Panc1 (cell line): ENCODE results near the gene TSC22D3. TPM values are rescaled to one million over a fixed set of nuclear protein-coding genes. Genes with fewer than 3 reads are reported as not detected.

Source experiments
- ATAC-seq: fragments of 200-7000 bp; cut with Tn5 transposase; 2 replicates; pipeline ENCODE4 v1.9.1; 2020; ENCODE audit warnings: mild to moderate bottlenecking, moderate library complexity
- BruUV-seq: library from RNA; stranded (reverse); fragments of 400-500 nt; replicated peaks from 2 replicates; lab custom pipeline; 2021; lab: Mats Ljungman, UMichigan
- CTCF ChIA-PET: fragments of 300-600 bp; sonication (Branson Sonifier 250); formaldehyde crosslinking; loops from one replicate; lab custom pipeline; 2022; ENCODE audit warnings: antibody characterized with exemption; lab: Charles Lee
- POLR2A ChIA-PET: fragments of 300-600 bp; sonication (Branson Sonifier 250); formaldehyde crosslinking; loops from one replicate; lab custom pipeline; 2022; ENCODE audit warnings: antibody characterized with exemption; lab: Charles Lee
- DNase-seq: peaks from one replicate; pipeline ENCODE4 v3.0.0-alpha.2; 2010; ENCODE audit warnings: low read depth, low spot score
- H3K27ac ChIP-seq: 2 replicates; pipeline ENCODE4 v1.5.1; 2011; ENCODE audit warnings: mild to moderate bottlenecking, low read length, inconsistent platforms
- H3K27me3 ChIP-seq: fragments of 200-500 bp; sonication (Bioruptor generic); 2 replicates; pipeline ENCODE4 v1.6.0; 2014; ENCODE audit warnings: low read length, inconsistent platforms; ENCODE audit not compliant: control insufficient read depth, insufficient read depth
- H3K36me3 ChIP-seq: fragments of 200-500 bp; sonication (Bioruptor generic); 2 replicates; pipeline ENCODE4 v1.5.1; 2014; ENCODE audit warnings: inconsistent platforms, mild to moderate bottlenecking, low read length, moderate library complexity; ENCODE audit not compliant: control insufficient read depth, insufficient read depth
- H3K4me1 ChIP-seq: 2 replicates; pipeline ENCODE4 v1.5.1; 2011; ENCODE audit warnings: inconsistent platforms, mild to moderate bottlenecking, low read length, moderate library complexity; ENCODE audit not compliant: control insufficient read depth, insufficient read depth
- H3K4me3 ChIP-seq, 2 experiments: 2 replicates each; pipeline ENCODE4 v1.5.1; 2011 to 2012; ENCODE audit warnings: low read depth in 2 of 2, low read length in 2 of 2, mild to moderate bottlenecking in 2 of 2, inconsistent platforms in 1 of 2, moderate library complexity in 1 of 2
- H3K9me3 ChIP-seq: fragments of 200-500 bp; sonication (Bioruptor generic); 2 replicates; pipeline ENCODE4 v1.5.1; 2014; ENCODE audit warnings: low read depth, mild to moderate bottlenecking, inconsistent platforms, low read length, moderate library complexity; ENCODE audit not compliant: control insufficient read depth, insufficient read depth
- POLR2AphosphoS5 ChIP-seq: IDR thresholded peaks from 2 replicates; pipeline ENCODE4 v1.6.1; 2012; ENCODE audit warnings: mild to moderate bottlenecking, low read depth, low read length, moderate library complexity
- SIN3A ChIP-seq: IDR thresholded peaks from 2 replicates; pipeline ENCODE4 v1.6.1; 2012; ENCODE audit warnings: low read depth, mild to moderate bottlenecking, low read length, moderate library complexity, borderline replicate concordance; ENCODE audit not compliant: insufficient read depth
- TCF7L2 ChIP-seq: IDR thresholded peaks from 2 replicates; pipeline ENCODE4 v1.6.1; 2011; ENCODE audit warnings: mild to moderate bottlenecking, low read depth, low read length, inconsistent platforms
- in situ Hi-C: cut with HindIII; loops from 2 replicates; pipeline ENCODE4 v1.10.0; 2016; ENCODE audit warnings: low sequenced_read_pairs, low pct_unique_long_range_greater_than_20kb
- intact Hi-C: fragments of 100-400 bp; cut with micrococcal nuclease; formaldehyde crosslinking; loops from one replicate; pipeline ENCODE4 v1.10.0; 2022; ENCODE audit not compliant: unreplicated experiment
- total RNA-seq: library from RNA; stranded (reverse); gene quantifications from one replicate; pipeline ENCODE4 v1.2.1, GENCODE V29; 2021; ENCODE audit not compliant: unreplicated experiment
- TF ChIP-seq, protein P1 (sequence below), 2 experiments: IDR thresholded peaks; 2 replicates each; pipeline ENCODE4 v1.6.1; 2011 to 2012; ENCODE audit warnings: low read depth in 2 of 2, control low read depth in 1 of 2, low read length in 1 of 2, mild to moderate bottlenecking in 1 of 2, moderate library complexity in 1 of 2; ENCODE audit not compliant: insufficient read depth in 1 of 2
- TF ChIP-seq, protein P2 (sequence below): fragments of 450-650 bp; IDR thresholded peaks from 2 replicates; pipeline ENCODE4 v1.5.1; 2017; ENCODE audit warnings: mild to moderate bottlenecking

Gene TSC22D3
- total RNA-seq, 1 experiment from 2014 or later = 7.2 TPM

GRCh38 chrX:107736781-107737531 is 38.6 kb downstream of the TSC22D3 start:
- TF ChIP-seq, protein P1, sequence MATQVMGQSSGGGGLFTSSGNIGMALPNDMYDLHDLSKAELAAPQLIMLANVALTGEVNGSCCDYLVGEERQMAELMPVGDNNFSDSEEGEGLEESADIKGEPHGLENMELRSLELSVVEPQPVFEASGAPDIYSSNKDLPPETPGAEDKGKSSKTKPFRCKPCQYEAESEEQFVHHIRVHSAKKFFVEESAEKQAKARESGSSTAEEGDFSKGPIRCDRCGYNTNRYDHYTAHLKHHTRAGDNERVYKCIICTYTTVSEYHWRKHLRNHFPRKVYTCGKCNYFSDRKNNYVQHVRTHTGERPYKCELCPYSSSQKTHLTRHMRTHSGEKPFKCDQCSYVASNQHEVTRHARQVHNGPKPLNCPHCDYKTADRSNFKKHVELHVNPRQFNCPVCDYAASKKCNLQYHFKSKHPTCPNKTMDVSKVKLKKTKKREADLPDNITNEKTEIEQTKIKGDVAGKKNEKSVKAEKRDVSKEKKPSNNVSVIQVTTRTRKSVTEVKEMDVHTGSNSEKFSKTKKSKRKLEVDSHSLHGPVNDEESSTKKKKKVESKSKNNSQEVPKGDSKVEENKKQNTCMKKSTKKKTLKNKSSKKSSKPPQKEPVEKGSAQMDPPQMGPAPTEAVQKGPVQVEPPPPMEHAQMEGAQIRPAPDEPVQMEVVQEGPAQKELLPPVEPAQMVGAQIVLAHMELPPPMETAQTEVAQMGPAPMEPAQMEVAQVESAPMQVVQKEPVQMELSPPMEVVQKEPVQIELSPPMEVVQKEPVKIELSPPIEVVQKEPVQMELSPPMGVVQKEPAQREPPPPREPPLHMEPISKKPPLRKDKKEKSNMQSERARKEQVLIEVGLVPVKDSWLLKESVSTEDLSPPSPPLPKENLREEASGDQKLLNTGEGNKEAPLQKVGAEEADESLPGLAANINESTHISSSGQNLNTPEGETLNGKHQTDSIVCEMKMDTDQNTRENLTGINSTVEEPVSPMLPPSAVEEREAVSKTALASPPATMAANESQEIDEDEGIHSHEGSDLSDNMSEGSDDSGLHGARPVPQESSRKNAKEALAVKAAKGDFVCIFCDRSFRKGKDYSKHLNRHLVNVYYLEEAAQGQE (IDR thresholded peaks at IDR 0.05; ENCODE audit: insufficient read depth in 1 of 2, low read depth in 2 of 2, low read length in 1 of 2) = no peak
- ATAC-seq (no peak), DNase-seq (no peak)
- no peaks in the 10 kb centered on the region for H3K9me3 ChIP-seq
- H3K36me3 ChIP-seq = no peaks in the 10 kb centered on the region
- no peak overlapping the region for H3K4me3 ChIP-seq
- POLR2A ChIA-PET = no interaction called here
- intact Hi-C loops = no loop called here
- no TSS peak for BruUV-seq
- CTCF ChIA-PET = no interaction called here
- in situ Hi-C loops = no loop called here
- no peaks in the 10 kb centered on the region for H3K27me3 ChIP-seq
- H3K27ac ChIP-seq = no peak overlapping the region
- peaks cover 4% of the 10 kb centered on the region for H3K4me1 ChIP-seq

DNA sequence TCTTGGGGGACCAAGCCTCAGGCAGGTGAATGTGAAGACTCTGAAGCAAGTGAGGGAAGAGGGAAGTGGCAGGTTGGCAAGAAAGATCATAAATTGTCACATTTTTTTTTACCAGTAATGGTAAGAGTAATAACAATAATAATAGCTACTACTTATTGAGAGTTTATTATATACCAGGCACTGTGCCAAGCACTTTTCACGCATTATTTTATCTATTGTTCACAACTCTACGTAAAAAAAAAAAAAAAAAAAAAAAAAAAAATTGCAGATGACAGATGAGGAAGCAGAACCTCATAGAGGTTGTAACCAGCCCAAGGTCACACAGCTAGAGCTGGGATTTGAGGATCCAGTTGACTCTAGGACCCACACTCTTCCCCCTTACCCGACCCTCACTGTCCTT is 40.9 kb downstream of the TSC22D3 start:
- in situ Hi-C loops (no loop called here), intact Hi-C loops (no loop called here)
- no peaks in the 10 kb centered on the region for H3K4me1 ChIP-seq
- no peak overlapping the region for H3K27ac ChIP-seq
- DNase-seq = no peak
- CTCF ChIA-PET = no interaction called here
- H3K4me3 ChIP-seq = no peak overlapping the region
- no peak for ATAC-seq
- no peaks in the 10 kb centered on the region for H3K9me3 ChIP-seq
- no peak for TF ChIP-seq TCF7L2
- TF ChIP-seq, protein P2, sequence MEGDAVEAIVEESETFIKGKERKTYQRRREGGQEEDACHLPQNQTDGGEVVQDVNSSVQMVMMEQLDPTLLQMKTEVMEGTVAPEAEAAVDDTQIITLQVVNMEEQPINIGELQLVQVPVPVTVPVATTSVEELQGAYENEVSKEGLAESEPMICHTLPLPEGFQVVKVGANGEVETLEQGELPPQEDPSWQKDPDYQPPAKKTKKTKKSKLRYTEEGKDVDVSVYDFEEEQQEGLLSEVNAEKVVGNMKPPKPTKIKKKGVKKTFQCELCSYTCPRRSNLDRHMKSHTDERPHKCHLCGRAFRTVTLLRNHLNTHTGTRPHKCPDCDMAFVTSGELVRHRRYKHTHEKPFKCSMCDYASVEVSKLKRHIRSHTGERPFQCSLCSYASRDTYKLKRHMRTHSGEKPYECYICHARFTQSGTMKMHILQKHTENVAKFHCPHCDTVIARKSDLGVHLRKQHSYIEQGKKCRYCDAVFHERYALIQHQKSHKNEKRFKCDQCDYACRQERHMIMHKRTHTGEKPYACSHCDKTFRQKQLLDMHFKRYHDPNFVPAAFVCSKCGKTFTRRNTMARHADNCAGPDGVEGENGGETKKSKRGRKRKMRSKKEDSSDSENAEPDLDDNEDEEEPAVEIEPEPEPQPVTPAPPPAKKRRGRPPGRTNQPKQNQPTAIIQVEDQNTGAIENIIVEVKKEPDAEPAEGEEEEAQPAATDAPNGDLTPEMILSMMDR = no peak
- TF ChIP-seq SIN3A = no peak
- no peak for TF ChIP-seq POLR2AphosphoS5
- TF ChIP-seq, protein P1 (IDR thresholded peaks at IDR 0.05; ENCODE audit: insufficient read depth in 1 of 2, low read depth in 2 of 2, low read length in 1 of 2) = no peak
- POLR2A ChIA-PET = no interaction called here
- H3K27me3 ChIP-seq = no peaks in the 10 kb centered on the region
- no peaks in the 10 kb centered on the region for H3K36me3 ChIP-seq
- no TSS peak for BruUV-seq
